Activated CD8-positive, alpha-beta T cell treated with anti-CD3 and anti-CD28 coated beads, Interleukin-2, amount 10 ng/mL, durations not matched to agents 7 days and 5 days (primary cell): ENCODE data around the gene ANKRD53. TPM values are rescaled to one million over a fixed set of nuclear protein-coding genes. Genes with fewer than 3 reads are reported as not detected.
"Not testable (repeated sequence)": the region's sequence is repeated elsewhere in the genome, so short reads cannot be mapped to it uniquely, and the experiment has no call there.

Experiments
- ATAC-seq: fragments of 150-1000 bp; cut with Tn5 transposase; one replicate; pipeline ENCODE4 v1.10.0; 2021; ENCODE audit warnings: moderate library complexity
- CTCF ChIA-PET: fragments of 350-600 bp; sonication (Branson Sonifier 250); formaldehyde crosslinking; loops from one replicate; lab custom pipeline; 2021; ENCODE audit warnings: antibody characterized with exemption; lab: Charles Lee
- POLR2A ChIA-PET: fragments of 350-600 bp; sonication (Branson Sonifier 250); formaldehyde crosslinking; loops from one replicate; lab custom pipeline; 2021; ENCODE audit warnings: antibody characterized with exemption; lab: Charles Lee
- DNase-seq: peaks from one replicate; pipeline ENCODE4 v3.0.0-alpha.2; 2020
- H3K27ac Mint-ChIP-seq: one replicate; pipeline ENCODE4 v1.8.0; 2021; ENCODE audit warnings: mild to moderate bottlenecking, mixed read lengths
- H3K27me3 Mint-ChIP-seq: one replicate; pipeline ENCODE4 v1.8.0; 2021; ENCODE audit warnings: low read depth, mixed read lengths
- H3K36me3 Mint-ChIP-seq: one replicate; pipeline ENCODE4 v1.8.0; 2021; ENCODE audit warnings: low read depth, mixed read lengths
- H3K4me1 Mint-ChIP-seq: one replicate; pipeline ENCODE4 v1.8.0; 2021; ENCODE audit warnings: low read depth, mixed read lengths
- H3K4me3 Mint-ChIP-seq: one replicate; pipeline ENCODE4 v1.8.0; 2021; ENCODE audit warnings: mild to moderate bottlenecking, mixed read lengths
- H3K9me3 Mint-ChIP-seq: one replicate; pipeline ENCODE4 v1.8.0; 2022; ENCODE audit warnings: mixed read lengths; ENCODE audit not compliant: insufficient read depth
- total RNA-seq, 2 experiments: library from RNA; stranded (reverse); gene quantifications; one replicate each; pipeline ENCODE4 v1.2.3, GENCODE V29; 2021

Gene ANKRD53
- total RNA-seq, 2 experiments from 2014 or later: not detected

- peak overlapping the region; percentile 84 for H3K4me3 Mint-ChIP-seq
- H3K36me3 Mint-ChIP-seq: peaks cover 17% of the 10 kb centered on the region
- H3K27me3 Mint-ChIP-seq: no peaks in the 10 kb centered on the region
- H3K4me1 Mint-ChIP-seq: peaks cover 51% of the 10 kb centered on the region
- DNase-seq (peak; percentile 76), ATAC-seq (peak; percentile 55)
- ChIA-PET POLR2A (no interaction called here), CTCF (no interaction called here)
- peak overlapping the region; percentile 82 for H3K27ac Mint-ChIP-seq
- H3K9me3 Mint-ChIP-seq: no peaks in the 10 kb centered on the region
Observed at GRCh38 chr2:70995426-70995729, 16.9 kb downstream of the ANKRD53 start.

GRCh38 chr2:70998885-70999284, 20.5 kb downstream of the ANKRD53 start:
- H3K27me3 Mint-ChIP-seq, ATAC-seq, DNase-seq, H3K9me3 Mint-ChIP-seq, POLR2A ChIA-PET, H3K4me3 Mint-ChIP-seq, H3K36me3 Mint-ChIP-seq: not testable (repeated sequence)
- CTCF ChIA-PET: interaction anchor here (1.1 to 4.5 kb wide), 2 partner anchors 14 to 21 kb away, joined by 5 to 33 read pairs; partner anchors contain the start of gene ANKRD53
- H3K27ac Mint-ChIP-seq: peak overlapping the region; percentile 85
- H3K4me1 Mint-ChIP-seq: peaks cover 48% of the 10 kb centered on the region

- CTCF ChIA-PET: interaction anchor here (1.1 to 4.5 kb wide), 3 partner anchors 15 to 34 kb away, joined by 5 to 33 read pairs (median 30); partner anchors contain the start of gene ANKRD53
Observed at GRCh38 chr2:70999362-70999761, 20.9 kb downstream of the ANKRD53 start.

GRCh38 chr2:70999931-71000330, 21.5 kb downstream of the ANKRD53 start:
- CTCF ChIA-PET: interaction anchor here (0.9 to 4.5 kb wide), 5 partner anchors 15 to 131 kb away, joined by 3 to 33 read pairs (median 6); partner anchors contain the start of gene MPHOSPH10
- H3K9me3 Mint-ChIP-seq, DNase-seq, H3K27me3 Mint-ChIP-seq, H3K36me3 Mint-ChIP-seq, ATAC-seq, POLR2A ChIA-PET: not testable (repeated sequence)
- peak overlapping the region; percentile 85 for H3K27ac Mint-ChIP-seq
- H3K4me1 Mint-ChIP-seq: peaks cover 46% of the 10 kb centered on the region
- H3K4me3 Mint-ChIP-seq: peak overlapping the region; percentile 34

More at GRCh38 chr2:70999362-70999761, 20.9 kb downstream of the ANKRD53 start:
- DNase-seq: no peak
- ATAC-seq: no peak
- no peaks in the 10 kb centered on the region for H3K27me3 Mint-ChIP-seq
- no peaks in the 10 kb centered on the region for H3K9me3 Mint-ChIP-seq
- POLR2A ChIA-PET: no interaction called here
- peak overlapping the region; percentile 34 for H3K4me3 Mint-ChIP-seq
- H3K4me1 Mint-ChIP-seq: peaks cover 46% of the 10 kb centered on the region
- no peaks in the 10 kb centered on the region for H3K36me3 Mint-ChIP-seq
- H3K27ac Mint-ChIP-seq: peak overlapping the region; percentile 85

GRCh38 chr2:71000780-71001591, 22.6 kb downstream of the ANKRD53 start:
- H3K27ac Mint-ChIP-seq: peak overlapping the region; percentile 90
- CTCF ChIA-PET: interaction anchor here (0.6 to 4.5 kb wide), 21 partner anchors 8 to 442 kb away, joined by 3 to 33 read pairs (median 4); partner anchors contain the start of genes ANKRD53, NAGK and ZNF638

GRCh38 chr2:71001592-71001927, 23.1 kb downstream of the ANKRD53 start:
- Mint-ChIP-seq H3K27me3 (no peaks in the 10 kb centered on the region), H3K9me3 (no peaks in the 10 kb centered on the region), H3K27ac (peak overlapping the region; percentile 34), H3K4me1 (peaks cover 36% of the 10 kb centered on the region), H3K36me3 (no peaks in the 10 kb centered on the region), H3K4me3 (no peak overlapping the region)
- no peak for ATAC-seq
- DNase-seq: no peak
- ChIA-PET CTCF (interaction anchor here (0.6 to 4.5 kb wide), 22 partner anchors 9 to 441 kb away, joined by 3 to 33 read pairs (median 4); partner anchors contain the start of genes ANKRD53, NAGK and ZNF638), POLR2A (interaction anchor here (0.7 kb wide), 1 partner anchor 999 kb away, joined by 4 read pairs; no protein-coding TSS in a partner anchor)

More at GRCh38 chr2:71000780-71001591, 22.6 kb downstream of the ANKRD53 start:
- Mint-ChIP-seq H3K36me3 (no peaks in the 10 kb centered on the region), H3K9me3 (no peaks in the 10 kb centered on the region), H3K4me1 (peaks cover 37% of the 10 kb centered on the region), H3K27me3 (no peaks in the 10 kb centered on the region), H3K4me3 (peak overlapping the region; percentile 69)
- DNase-seq: peak; percentile 88
- peak; percentile 92 for ATAC-seq
- POLR2A ChIA-PET: interaction anchor here (0.7 kb wide), 1 partner anchor 999 kb away, joined by 4 read pairs; no protein-coding TSS in a partner anchor

- H3K27ac Mint-ChIP-seq: no peak overlapping the region
- CTCF ChIA-PET: interaction anchor here (0.9 to 4.5 kb wide), 10 partner anchors 17 to 330 kb away, joined by 3 to 33 read pairs (median 4); partner anchors contain the start of genes NAGK and ZNF638
- ATAC-seq (no peak), DNase-seq (no peak)
- H3K4me1 Mint-ChIP-seq: peaks cover 36% of the 10 kb centered on the region
- no peaks in the 10 kb centered on the region for H3K27me3 Mint-ChIP-seq
- H3K9me3 Mint-ChIP-seq: no peaks in the 10 kb centered on the region
- H3K36me3 Mint-ChIP-seq: no peaks in the 10 kb centered on the region
- POLR2A ChIA-PET: no interaction called here
- no peak overlapping the region for H3K4me3 Mint-ChIP-seq
Observed at GRCh38 chr2:71001981-71002570, 23.6 kb downstream of the ANKRD53 start.

- Mint-ChIP-seq H3K36me3 (no peaks in the 10 kb centered on the region), H3K9me3 (no peaks in the 10 kb centered on the region), H3K4me3 (no peak overlapping the region), H3K4me1 (peaks cover 33% of the 10 kb centered on the region), H3K27ac (no peak overlapping the region), H3K27me3 (no peaks in the 10 kb centered on the region)
- POLR2A ChIA-PET: no interaction called here
- DNase-seq: no peak
- CTCF ChIA-PET: interaction anchor here (4.5 kb wide), 1 partner anchor 19 kb away, joined by 33 read pairs; no protein-coding TSS in a partner anchor
- ATAC-seq: no peak
Observed at GRCh38 chr2:71003396-71003795, 25.0 kb downstream of the ANKRD53 start.

- CTCF ChIA-PET: interaction anchor here (1.6 to 1.9 kb wide), 2 partner anchors 19 to 39 kb away, joined by 5 read pairs; no protein-coding TSS in a partner anchor
- H3K36me3 Mint-ChIP-seq: no peaks in the 10 kb centered on the region
Observed at GRCh38 chr2:71003966-71004755, 25.7 kb downstream of the ANKRD53 start.

GRCh38 chr2:71004857-71005256, 26.4 kb downstream of the ANKRD53 start:
- DNase-seq (no peak), ATAC-seq (no peak)
- H3K27me3 Mint-ChIP-seq: peaks cover 4% of the 10 kb centered on the region
- CTCF ChIA-PET: interaction anchor here (1.3 to 1.9 kb wide), 3 partner anchors 8 to 40 kb away, joined by 3 to 5 read pairs (median 5); no protein-coding TSS in a partner anchor
- no peaks in the 10 kb centered on the region for H3K36me3 Mint-ChIP-seq
- H3K4me1 Mint-ChIP-seq: peaks cover 18% of the 10 kb centered on the region
- H3K4me3 Mint-ChIP-seq: no peak overlapping the region
- H3K27ac Mint-ChIP-seq: no peak overlapping the region
- POLR2A ChIA-PET: interaction anchor here (0.9 to 1.5 kb wide), 2 partner anchors 20 to 63 kb away, joined by 3 read pairs; no protein-coding TSS in a partner anchor
- no peaks in the 10 kb centered on the region for H3K9me3 Mint-ChIP-seq

More at GRCh38 chr2:71003966-71004755, 25.7 kb downstream of the ANKRD53 start:
- POLR2A ChIA-PET: interaction anchor here (1.5 kb wide), 1 partner anchor 63 kb away, joined by 3 read pairs; no protein-coding TSS in a partner anchor
- peaks cover 2% of the 10 kb centered on the region for H3K27me3 Mint-ChIP-seq
- H3K4me1 Mint-ChIP-seq: peaks cover 25% of the 10 kb centered on the region
- H3K4me3 Mint-ChIP-seq: no peak overlapping the region
- ATAC-seq (no peak), DNase-seq (no peak)
- H3K27ac Mint-ChIP-seq: no peak overlapping the region
- H3K9me3 Mint-ChIP-seq: no peaks in the 10 kb centered on the region
